T-helper 2 cell (primary cell): Measurements from ENCODE around the gene SDR9C7.
"Not testable (repeated sequence)": the region's sequence is repeated elsewhere in the genome, so short reads cannot be mapped to it uniquely, and the experiment has no call there.

Experiments used
- DNase-seq, 5 experiments: peaks; one replicate each; pipeline versions ENCODE4 v3.0.0 to v3.0.0-alpha.2; 2012 to 2022

The SDR9C7 gene

DNA sequence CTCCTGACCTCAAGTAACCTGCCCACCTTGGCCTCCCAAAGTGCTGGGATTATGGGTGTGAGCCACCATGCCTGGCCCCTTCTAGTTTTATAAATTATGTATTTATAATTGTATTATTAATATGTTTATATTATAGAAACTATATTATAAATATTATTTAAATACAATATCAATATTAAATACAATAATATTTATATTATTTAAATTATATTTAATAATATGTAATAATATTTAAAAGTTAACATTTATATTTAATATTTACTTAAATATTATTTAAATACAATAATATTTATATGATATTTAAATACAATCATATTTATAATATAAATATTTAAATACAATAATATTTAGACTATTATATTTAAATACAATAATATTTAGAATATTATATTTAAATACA is 20.0 kb downstream of the SDR9C7 start:
- DNase-seq: no peak

DNA sequence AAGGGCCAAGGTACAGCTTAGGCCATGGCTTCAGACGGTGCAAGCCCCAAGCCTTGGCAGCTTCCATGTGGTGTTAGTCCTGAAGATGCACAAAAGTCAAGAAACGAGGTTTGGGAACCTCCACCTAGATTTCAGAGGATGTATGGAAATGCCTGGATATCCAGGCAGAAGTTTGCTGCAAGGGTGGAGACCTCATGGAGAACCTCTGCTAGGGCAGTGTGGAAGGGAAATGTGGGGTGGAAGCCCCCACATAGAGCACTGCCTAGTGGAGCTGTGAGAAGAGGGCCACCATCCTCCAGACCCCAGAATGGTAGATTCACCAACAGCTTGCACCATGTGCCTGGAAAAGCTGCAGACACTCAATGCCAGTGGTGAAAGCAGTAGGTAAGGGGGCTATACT is 24.8 kb downstream of the SDR9C7 start:
- not testable (repeated sequence) for DNase-seq

DNA sequence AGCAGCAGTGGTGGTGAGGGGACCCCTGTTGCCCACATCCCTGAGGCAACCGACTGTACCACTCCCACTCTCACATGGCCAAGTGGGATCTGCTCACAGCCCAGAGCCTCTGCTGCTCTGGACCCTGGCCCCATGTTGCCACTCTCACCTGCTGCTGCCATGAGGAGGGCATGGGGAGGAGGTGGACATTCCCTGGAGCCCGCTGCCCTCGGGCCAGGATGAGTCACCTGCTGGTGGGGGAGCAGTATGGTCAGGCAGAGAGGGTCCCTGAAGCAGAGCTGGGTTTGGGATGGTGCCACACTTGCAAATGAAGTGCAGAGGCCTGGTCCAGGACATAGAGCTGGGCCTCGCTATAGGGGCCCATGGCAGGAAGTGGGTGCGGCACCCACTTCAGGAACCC is 26.1 kb downstream of the SDR9C7 start:
- no peak for DNase-seq

DNA sequence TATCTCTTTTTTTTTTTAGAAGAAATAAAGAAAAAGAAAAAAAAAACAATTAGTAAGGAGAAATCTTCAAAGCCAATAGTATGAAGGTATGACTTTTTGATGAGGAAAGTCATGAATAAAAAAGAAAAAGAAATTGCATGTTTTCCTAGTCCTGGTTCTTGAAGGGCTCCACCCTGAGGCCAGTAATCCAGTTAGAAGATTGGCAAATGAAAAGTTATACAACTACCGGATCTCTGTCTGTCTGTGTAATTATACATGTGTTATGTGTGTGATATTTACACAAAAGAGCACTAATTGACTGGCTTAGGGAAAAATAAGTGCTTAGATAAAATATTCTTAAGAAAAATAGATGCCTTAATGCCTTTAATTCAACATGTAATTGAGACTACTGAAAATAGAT is 28.4 kb downstream of the SDR9C7 start:
- no peak for DNase-seq

DNA sequence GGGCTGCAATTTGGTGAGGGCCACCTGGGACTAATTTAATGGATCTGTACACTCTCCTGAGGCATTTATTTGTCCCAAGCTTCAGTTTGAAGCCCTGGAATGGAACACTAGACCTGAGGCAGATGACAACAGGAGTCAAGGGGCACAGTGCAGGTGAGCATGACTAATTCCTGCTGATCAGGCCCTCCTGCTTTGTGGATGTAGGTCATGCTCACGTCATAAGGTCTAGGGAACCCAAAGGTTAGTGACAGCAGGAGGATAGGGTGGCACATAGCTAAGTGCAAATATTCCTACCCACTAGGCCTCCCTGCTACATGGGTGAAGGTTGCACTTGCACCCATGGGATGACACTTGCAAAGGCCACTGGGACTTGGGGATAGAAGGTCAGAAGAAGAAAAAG is 30.8 kb downstream of the SDR9C7 start:
- no peak for DNase-seq

DNA sequence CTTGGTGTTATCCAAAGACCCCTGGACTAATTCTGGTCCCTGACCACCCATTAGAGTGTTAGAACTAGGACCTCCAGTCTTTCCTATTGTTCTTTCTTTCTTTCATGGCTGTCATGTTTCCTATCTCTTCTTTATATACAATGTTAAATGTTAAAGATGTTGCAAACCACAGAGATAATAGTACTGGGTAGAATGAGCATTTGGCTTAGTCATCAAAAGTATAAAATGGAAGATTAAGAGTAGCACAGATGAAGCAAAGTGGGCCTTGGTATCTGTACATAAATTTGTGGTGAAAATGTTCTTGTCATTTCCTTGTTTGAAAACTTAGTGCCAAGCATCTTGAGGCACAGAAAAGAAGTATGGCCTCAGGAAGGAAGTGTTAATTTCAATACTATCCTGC is 32.9 kb downstream of the SDR9C7 start:
- DNase-seq: not testable (repeated sequence)

DNA sequence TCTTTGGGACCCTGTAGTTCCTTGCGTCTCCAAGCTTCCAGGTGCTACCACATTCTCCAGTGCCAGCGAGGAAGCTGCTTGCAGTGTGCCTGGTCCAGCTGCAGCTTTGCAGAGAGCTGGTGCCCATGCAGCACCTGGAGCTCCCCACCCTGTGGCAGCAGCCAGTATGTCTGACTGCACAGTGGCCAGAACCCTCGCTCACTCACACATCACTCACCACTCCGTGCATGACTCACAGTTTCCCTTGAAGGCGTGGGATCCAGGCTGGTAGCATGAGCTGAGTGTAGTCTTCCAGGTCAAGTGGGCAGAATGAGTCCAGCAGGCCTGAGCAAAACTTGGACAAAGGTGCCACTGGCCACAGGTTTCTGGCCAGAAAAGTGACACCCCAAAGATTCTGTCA is 33.6 kb downstream of the SDR9C7 start:
- DNase-seq: no peak

DNA sequence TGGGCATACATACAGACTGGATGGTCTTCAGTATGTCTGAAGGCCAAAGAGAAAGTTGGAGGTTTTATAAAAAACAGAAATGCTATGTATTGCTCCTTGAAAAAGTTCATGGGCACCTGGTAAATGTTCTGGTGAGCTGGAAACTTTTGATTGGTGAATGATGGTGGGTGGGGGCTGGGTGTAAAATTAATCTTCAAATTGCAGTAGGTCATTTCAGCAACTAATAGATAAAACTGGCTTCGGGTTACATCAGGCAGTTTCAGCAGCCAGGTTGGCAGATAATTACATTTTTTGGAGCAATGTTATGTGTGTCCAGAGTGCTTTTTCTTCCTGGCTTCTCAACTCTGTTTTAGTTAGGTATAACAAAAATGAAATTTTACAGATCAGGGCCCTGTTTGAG is 35.3 kb downstream of the SDR9C7 start:
- no peak for DNase-seq

DNA sequence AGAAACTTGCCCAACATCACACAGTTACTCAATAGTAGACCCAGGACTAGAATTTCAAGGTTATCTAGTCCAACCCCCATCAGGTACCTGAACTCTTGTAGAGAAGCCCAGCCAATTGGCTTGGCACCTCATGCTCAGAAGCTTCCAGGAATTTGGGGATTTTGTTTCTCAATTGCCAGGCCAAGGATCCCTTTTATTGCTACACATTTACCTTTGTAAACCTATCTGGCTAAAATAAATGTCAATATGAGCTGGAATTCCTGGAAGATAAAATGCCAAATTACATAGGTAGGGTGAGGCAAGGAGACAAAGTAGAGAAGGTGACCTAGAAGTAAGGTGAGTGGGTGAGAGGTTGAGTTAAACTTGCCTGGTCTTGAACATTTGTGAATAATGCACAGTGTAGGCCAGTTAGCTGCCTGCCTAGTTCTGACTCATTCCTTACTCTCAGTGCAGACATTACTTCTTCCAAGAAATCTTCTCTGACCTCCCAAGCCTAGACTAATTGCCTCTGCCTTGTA is 36.3 kb downstream of the SDR9C7 start:
- no peak for DNase-seq

DNA sequence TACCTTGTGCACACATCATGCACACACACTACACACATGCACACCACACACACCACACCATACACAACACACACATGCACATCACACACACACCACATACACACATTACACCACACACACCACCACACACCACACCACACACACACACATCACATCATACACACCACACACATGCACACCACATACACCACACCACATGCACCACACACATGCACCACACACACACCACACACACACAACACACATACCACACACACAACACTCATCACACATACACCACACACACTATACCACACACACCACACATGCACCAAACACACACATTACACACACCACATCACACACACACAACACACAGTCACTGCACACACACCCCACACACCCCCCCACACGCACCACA is 38.1 kb downstream of the SDR9C7 start:
- peak in 1 of 5 experiments; percentile 3 for DNase-seq

DNA sequence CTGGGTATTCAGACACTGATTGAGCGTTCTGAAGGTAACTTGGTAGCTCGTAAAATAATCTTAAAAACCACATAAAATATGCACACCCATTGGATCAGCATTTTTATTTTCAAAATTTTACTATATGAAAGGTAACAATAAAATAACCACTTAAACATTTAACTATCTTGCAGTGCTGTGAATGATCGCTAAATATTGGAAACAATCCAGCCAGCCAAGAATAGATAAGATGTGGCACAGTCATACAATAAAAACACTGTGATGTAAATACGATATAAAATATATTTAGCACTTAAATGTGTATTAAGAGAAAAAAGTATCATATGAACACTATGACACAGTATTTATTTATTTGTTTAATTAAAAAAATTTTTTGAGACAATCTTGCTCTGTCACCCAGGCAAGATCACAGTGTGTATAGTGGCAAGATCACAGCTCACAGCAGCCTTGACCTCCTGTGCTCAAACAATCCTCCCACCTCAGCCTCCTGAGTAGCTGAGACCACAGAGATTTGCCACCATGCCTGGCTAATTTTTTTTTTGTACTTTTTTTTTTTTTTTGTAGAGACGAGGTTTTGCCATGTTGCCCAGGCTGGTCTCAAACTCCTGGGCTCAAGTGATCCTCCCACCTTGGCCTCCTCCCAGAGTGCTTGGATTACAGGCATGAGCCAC is 39.4 kb downstream of the SDR9C7 start:
- DNase-seq: no peak

DNA sequence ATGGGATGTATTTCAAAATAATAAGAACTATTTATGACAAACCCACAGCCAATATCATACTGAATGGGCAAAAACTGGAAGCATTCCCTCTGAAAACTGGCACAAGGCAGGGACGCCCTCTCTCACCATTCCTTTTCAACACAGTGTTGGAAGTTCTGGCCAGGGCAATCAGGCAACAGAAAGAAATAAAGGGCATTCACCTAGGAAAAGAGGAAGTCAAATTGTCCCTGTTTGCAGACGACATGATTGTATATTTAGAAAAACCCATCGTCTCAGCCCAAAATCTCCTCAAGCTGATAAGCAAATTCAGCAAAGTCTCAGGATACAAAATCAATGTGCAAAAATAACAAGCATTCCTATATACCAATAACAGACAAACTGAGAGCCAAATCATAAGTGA is 42.3 kb downstream of the SDR9C7 start:
- not testable (repeated sequence) for DNase-seq

DNA sequence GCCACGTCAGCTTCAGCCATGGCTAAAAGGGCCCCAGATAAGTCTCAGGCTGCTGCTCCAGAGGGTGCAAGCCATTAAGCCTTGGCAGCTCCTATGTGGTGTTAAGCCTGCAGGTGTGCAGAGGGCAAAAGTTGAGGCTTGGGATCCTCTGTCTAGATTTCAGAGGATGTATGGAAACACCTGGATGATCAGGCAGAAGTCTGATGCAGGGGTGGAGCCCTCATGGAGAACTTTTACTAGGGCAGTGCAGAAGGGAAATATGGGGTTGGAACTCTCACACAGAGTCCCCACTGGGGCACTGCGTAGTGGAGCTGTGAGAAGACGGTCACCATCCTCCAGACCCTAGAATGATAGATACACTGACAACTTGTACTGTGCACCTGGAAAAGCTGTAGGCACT is 47.9 kb downstream of the SDR9C7 start:
- no peak for DNase-seq

DNA sequence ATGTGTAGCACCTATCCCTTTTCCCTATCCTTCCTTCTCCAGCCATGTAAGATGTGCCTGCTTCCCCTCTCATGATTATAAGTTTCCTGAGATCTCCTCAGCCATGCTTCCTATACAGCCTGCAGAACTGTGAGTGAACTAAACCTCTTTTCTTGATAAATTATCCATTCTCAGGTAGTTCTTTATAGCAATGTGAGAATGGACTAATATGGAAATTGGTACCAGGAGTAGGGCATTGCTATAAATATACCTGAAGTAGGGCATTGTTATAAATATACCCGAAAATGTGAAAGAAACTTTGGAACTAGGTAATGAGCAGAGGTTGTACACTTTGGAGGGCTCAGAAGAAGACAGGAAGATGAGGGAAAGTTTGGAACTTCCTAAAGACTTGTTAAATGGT is 48.9 kb downstream of the SDR9C7 start:
- no peak for DNase-seq

DNA sequence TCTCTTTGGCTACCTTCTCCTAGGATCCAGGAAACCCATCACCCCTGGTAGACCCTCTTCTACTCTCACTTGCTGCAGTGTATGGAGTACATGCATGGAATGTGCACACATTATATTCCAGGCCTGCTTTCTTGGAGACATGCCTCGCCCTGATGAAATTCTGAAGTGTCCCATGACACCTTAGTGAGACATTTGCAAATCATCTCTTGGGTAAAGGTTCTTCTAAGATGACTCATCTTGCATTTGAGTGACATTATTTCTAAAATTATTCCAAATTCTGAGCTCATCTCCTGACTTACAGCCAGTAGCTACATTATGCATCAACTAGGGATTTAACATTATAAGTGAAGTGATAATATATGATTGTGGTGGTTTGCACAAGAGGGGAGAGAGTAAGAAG is 49.8 kb downstream of the SDR9C7 start:
- DNase-seq: no peak

DNA sequence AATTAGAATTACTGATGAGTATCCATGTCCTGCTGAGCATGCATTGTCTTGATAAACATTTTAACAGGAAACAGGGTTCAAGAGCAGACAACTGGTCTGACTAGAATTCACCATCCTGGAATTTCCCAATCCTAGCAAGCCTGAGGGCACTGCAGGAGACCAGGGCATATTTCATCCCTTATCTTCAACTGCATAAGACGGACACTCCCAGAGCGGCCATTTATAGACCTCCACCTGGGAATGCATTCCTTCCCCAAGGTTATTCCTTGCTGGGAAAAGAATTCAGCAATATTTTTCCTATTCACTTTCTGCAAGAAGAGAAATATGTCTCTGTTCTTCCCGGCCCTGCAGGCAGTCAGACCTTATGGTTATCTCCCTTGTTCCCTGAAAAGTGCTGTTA is 51.8 kb downstream of the SDR9C7 start:
- not testable (repeated sequence) for DNase-seq

DNA sequence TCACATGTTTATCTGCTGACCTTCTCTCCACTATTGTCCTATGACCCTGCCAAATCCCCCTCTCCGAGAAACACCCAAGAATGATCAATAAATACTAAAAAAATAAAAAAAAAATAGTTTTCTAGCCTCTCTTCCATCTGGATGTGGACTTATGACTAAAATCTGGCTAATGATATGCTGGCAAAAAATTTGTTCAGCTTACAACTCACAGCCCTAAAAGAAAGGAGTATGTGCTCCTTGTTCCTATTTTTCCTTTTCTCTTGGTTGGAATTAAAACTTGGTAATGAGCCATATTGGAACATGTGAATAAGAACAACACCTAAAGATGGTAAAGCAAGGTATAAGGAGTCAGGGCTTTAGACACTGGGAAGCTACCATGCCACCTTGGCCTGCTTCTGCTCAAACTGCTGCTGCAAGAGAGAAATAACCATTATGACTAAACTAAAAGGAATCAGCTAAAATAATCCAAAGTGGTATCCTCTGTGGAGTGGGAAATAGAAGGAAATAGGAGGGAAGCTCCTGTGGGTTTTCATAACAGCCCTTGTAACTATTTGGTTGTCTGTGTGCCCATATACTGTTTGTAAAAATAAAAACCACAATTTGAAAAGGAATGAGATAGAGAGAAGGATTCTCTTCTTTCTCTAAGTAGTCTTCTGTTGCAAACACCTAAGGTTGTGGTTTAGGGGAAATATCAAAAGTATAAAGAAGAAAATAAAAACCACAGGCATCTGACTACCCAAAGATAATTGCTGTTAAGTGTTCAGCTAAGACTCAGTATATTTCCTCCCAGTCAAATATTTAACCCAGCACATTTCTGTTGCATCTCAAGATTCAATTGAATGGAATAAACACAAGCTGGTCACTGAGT is 53.8 kb downstream of the SDR9C7 start:
- no peak for DNase-seq

DNA sequence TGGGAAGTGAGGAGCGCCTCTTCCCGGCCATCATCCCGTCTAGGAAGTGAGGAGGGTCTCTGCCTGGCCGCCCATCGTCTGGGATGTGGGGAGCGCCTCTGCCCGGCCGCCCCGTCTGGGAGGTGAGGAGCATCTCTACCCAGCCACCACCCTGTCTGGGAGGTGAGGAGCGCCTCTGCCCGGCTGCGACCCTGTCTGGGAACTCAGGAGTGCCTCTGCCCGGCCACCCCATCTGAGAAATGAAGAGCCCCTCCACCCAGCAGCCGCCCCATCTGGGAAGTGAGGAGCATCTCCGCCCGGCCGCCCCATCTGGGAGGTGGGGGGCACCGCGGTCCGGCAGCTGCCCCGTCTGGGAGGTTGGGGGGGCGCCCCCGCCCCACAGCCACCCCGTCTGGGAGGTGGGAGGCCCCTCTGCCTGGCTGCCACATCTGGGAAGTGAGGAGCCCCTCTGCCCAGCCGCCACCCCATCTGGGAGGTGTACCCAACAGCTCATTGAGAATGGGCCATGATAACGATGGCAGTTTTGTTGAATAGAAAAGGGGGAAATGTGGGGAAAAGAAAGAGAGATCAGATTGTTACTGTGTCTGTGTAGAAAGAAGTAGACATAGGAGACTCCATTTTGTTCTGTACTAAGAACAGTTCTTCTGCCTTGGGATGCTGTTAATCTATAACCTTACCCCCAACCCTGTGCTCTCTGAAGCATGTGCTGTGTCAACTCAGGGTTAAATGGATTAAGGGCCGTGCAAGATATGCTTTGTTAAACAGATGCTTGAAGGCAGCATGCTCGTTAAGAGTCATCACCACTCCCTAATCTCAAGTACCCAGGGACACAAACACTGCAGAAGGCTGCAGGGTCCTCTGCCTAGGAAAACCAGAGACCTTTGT is 54.7 kb downstream of the SDR9C7 start:
- not testable (repeated sequence) for DNase-seq

DNA sequence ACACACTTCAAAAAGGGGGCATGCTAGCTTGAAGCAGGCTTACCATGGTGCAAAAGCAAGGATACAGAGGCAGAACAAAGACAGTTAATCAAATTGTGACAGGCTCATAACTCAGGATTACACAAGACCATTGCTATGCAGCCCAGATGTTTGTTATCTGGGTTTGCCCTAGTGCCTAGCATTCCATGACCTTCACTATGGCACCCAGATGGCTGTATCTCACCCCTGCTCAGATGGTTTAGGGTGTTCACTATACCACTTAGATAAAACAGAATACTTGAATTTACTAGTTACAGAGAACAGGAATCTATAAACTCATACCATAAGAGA is 56.2 kb downstream of the SDR9C7 start:
- no peak for DNase-seq

DNA sequence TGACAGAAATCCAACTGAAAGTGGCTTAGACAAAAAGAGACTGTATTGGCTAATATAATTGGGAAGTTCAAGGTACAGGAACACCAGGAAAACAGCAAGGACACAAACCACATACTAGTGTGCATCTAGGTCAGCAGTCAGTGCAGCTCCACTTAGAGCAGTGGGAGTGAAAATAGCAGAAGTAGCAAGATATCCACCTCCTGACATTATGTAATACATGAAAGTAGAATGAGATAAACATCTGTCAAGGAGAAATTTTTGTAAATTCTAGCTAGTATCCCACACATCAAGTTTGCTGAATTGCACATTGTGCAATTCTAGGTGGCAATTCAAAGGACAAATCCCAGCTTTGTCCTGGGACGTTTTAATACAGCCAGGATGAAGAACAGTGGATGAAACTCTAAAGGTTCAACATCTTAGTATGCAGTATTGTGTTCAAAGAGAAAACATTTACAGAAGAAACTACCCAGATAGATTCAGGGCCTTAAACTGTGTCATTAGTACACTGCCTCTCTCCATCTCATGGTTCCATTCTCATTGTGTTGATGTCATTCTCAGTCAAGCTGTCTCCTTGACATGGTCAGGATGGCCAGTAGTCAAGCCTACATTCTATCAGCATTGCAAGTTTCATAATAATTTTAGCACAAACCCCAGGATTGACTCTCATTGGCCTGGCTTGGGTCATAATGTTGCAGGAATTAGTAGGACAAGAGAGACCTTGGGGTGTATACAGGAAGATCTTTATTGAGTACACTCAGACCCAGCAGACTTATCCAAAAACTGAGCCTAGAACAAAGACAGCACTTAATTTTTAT is 56.8 kb downstream of the SDR9C7 start:
- DNase-seq: no peak

DNA sequence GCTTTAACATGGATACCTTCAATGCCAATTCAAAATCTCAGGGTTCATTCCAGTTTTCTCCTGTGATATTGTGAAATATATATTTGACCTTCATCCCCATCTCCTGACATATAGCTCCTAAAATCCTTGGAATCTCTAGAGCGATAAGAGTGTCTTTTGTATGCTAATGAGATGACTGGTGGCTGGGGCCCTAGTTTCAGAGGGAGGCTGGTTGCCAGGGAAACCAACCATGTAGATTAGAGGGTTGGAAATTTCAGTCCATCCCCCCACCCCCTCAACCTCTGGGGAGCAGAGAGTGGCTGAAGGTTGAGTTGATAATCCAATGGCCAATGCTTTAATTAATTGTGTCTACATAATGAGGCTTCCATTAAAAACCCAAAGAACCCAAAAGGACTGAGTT is 59.4 kb downstream of the SDR9C7 start:
- DNase-seq: no peak

DNA sequence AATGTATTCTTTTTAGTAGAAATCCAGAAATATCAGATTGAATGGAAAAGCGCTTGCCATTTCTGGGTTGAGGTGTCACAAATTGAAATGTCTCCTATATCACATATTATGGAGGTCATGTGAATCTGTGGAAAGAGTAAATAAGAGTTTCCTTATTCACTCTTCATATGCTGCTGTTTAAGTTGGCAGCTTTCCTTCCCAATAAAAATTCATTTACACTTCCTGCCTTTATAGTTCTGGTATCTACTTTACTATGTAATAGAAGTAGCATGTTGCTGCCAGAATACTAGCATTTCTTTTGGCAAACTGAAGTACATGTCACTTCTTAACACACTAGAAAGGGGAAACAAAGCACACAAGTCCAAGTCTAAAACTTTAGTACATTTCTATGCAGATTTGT is 60.8 kb downstream of the SDR9C7 start:
- DNase-seq: no peak
